IPS-18c (cell line): ENCODE results near the gene MCCC1.
"Not testable (repeated sequence)": the region's sequence is repeated elsewhere in the genome, so short reads cannot be mapped to it uniquely, and the experiment has no call there.

Experiments
- H3K4me3 ChIP-seq: 2 replicates; pipeline ENCODE4 v1.7.0; 2013; ENCODE audit warnings: low read depth, mild to moderate bottlenecking, low read length, moderate library complexity; ENCODE audit not compliant: insufficient read depth
- H3K9me3 ChIP-seq: one replicate; pipeline ENCODE4 v1.6.1; 2013; ENCODE audit warnings: mild to moderate bottlenecking, low read length, moderate library complexity; ENCODE audit not compliant: control insufficient read depth, insufficient read depth

Gene MCCC1

GRCh38 chr3:183099026-183099837 lies at the start of gene MCCC1:
TSS of gene MCCC1 (minus strand) at chr3:183099496. CDS start at chr3:183099440, 56 bp downstream.
- no peaks in the 10 kb centered on the region for H3K9me3 ChIP-seq
- H3K4me3 ChIP-seq, result peak within 1 kb of the TSS; percentile 85

- Histone ChIP-seq H3K4me3 (no peak overlapping the region), H3K9me3 (peaks cover 2% of the 10 kb centered on the region)
Measured at GRCh38 chr3:183148056-183148455, 48.8 kb upstream of the MCCC1 start.

- H3K9me3 ChIP-seq, result peaks cover 2% of the 10 kb centered on the region
- no peak overlapping the region for H3K4me3 ChIP-seq
Measured at GRCh38 chr3:183144363-183144762, 45.1 kb upstream of the MCCC1 start.

- Histone ChIP-seq H3K4me3 (no peak overlapping the region), H3K9me3 (no peaks in the 10 kb centered on the region)
Measured at GRCh38 chr3:183142199-183142598, 42.9 kb upstream of the MCCC1 start.

DNA sequence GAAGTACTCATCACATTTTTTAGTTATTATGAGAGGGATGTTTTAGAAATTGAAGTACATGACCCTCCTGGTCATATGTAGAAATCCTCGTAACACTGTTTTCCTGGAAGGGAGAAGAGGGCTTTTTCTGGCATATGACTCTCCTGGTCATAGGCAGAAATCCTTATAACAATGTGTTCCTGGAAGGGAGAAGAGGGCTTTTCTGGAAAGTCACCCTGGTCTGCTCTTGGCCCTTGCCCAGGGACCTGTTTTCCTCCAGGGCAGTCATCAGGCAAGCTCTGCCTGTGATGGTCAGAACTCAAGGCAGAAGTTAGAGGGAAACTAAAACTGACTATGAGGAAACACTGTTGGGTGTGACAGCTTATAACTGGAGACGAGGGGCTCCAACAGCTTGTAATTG lies 35.5 kb upstream of the MCCC1 start:
- Histone ChIP-seq H3K9me3 (no peaks in the 10 kb centered on the region), H3K4me3 (no peak overlapping the region)

- no peak overlapping the region for H3K4me3 ChIP-seq
Measured at GRCh38 chr3:183132409-183132808, 33.1 kb upstream of the MCCC1 start.

DNA sequence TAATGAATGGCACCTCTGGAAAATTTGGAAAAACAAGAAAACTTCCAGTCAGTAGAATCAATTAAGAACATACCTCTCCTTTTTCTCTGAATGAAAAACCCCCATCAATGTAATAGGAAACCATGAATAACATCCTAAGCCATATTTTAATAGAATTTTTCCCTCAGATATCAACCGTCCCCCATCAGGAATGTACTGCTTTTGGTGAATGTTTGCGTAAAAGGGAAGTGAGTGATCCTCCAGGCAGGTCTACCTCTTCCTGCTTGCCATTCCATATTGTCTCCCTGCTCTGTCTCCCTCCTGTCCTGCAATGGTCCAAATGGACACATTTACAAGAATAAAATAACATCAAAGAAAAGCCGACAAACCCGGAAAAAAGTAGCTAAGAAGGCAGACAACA lies 32.4 kb upstream of the MCCC1 start:
- Histone ChIP-seq H3K4me3 (no peak overlapping the region), H3K9me3 (no peaks in the 10 kb centered on the region)

More at GRCh38 chr3:183132409-183132808, 33.1 kb upstream of the MCCC1 start:
- no peaks in the 10 kb centered on the region for H3K9me3 ChIP-seq

GRCh38 chr3:183131186-183131725 lies 32.0 kb upstream of the MCCC1 start:
- Histone ChIP-seq H3K9me3 (no peaks in the 10 kb centered on the region), H3K4me3 (no peak overlapping the region)

GRCh38 chr3:183129243-183129642 lies 29.9 kb upstream of the MCCC1 start:
- Histone ChIP-seq H3K4me3 (no peak overlapping the region), H3K9me3 (no peaks in the 10 kb centered on the region)

- no peak overlapping the region for H3K4me3 ChIP-seq
- no peaks in the 10 kb centered on the region for H3K9me3 ChIP-seq
Measured at GRCh38 chr3:183128709-183129108, 29.4 kb upstream of the MCCC1 start.

- no peak overlapping the region; the same call in 1 of the 2 replicates for H3K4me3 ChIP-seq
- no peaks in the 10 kb centered on the region for H3K9me3 ChIP-seq
Measured at GRCh38 chr3:183123891-183124290, 24.6 kb upstream of the MCCC1 start.

DNA sequence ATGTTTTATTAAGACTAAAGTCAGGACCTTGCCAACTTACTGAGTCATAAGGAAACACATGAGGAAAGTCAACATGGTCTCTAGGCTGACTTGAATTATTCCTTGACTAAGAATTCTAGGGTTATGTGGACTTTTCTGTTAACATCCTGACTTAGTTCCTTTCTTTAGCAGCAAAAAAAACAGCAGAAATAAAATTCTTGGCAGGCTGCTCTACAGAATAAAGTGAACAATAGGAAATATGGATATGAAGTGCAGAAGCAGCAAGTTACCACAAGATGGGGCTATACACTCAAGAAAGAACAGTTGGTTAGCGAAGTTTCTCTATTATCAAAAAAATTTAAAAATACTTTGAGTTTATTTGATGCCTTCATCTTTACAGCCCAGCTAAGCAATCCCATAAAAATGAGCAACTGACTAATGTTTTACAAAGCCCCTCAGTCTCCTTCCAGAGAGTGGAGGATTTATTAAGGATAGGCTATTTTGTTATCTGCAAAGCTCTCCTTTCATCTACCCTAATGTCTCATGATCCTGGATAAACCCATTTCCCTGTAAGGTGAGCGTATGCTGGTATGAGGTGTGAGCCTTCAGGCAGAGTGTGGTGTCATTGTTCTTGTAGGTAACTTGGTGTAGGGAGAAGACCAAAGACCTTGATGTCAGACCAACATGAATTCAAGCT lies 23.1 kb upstream of the MCCC1 start:
- Histone ChIP-seq H3K4me3 (no peak overlapping the region), H3K9me3 (no peaks in the 10 kb centered on the region)

DNA sequence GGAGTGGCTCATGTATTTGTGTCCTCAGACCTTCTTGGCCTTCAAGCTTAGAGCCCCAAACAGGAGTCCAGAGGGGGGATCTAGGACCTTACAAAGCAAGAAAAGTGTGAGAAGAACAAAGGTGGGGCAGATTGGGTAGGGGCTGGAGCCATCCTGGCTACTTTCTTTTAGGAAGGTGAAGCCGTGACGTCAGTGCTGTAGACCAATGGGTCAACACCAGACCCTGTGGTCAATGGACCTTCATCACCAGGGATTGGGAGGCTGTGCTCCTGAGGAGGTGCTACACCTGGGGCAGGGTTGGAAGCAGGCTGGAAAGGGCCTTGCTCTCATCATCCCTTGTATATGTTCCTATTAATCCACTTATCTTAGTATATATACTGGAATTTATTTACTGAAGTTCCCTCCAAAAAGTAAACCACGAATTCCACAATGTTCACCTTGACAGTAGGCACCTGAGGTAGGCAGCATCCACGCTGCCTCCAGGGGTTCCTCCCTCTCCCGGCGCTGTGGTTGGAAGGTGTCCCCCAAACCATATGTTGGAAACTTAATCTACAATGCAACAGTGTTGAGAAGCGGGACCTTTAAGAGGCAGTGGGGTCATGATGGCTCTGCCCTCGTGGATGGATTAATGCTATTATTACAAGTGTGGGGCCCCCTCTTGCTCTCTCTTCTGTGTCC lies 21.4 kb upstream of the MCCC1 start:
- Histone ChIP-seq H3K4me3 (no peak overlapping the region), H3K9me3 (no peaks in the 10 kb centered on the region)

DNA sequence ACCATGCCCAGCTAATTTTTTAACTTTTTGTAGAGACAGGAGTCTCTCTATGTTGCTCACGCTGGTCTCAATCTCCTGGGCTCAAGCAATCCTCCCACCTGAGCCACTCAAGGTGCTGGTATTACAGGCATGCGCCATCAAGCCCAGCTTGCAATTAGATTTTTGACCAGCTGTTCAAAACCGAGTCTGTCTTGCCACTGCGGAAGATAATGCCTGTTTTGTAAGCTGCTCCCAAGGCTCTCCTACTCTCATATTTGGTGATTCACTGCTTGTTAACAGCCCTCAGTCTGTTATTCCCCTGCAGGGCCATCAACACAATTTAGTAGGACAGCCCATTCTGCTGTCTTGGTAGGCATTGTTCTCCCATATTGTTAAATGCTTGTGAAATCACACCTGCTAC lies 17.8 kb upstream of the MCCC1 start:
- Histone ChIP-seq H3K4me3 (no peak overlapping the region), H3K9me3 (no peaks in the 10 kb centered on the region)

- Histone ChIP-seq H3K9me3 (no peaks in the 10 kb centered on the region), H3K4me3 (peak overlapping the region; percentile 44)
Measured at GRCh38 chr3:183116025-183116614, 16.8 kb upstream of the MCCC1 start.

- H3K9me3 ChIP-seq, result no peaks in the 10 kb centered on the region
- H3K4me3 ChIP-seq, result no peak overlapping the region
Measured at GRCh38 chr3:183114384-183115178, 15.3 kb upstream of the MCCC1 start.

DNA sequence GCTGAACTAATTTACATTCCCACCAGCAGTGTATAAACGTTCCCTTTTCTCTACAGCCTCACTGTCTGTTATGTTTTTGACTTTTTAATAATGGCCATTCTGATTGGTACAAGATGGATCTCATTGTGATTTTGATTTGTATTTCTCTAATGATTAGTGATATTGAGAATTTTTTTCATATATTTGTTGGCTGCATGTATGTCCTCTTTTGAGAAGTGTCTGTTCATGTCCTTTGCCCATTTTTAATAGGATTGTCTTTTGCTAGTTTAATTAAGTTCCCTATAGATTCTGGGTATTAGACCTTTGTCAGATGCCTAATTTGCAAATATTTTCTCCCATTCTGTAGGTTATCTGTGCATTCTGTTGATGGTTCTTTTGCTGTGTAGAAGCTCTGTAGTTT lies 10.6 kb upstream of the MCCC1 start:
- H3K9me3 ChIP-seq, H3K4me3 ChIP-seq: not testable (repeated sequence)
